Measurements from ENCODE around the gene STK32A. TPM values are rescaled to one million over a fixed set of nuclear protein-coding genes. Genes with fewer than 3 reads are reported as not detected.

The STK32A gene
- polyA plus RNA-seq: 1 to 10 TPM in 2 of 3 donors, under 1 TPM in 1; 0.66 to 2.8 (median 1.9) TPM

GRCh38 chr5:147234825-147235635 is at the start of gene STK32A:
STK32A (plus strand) TSS chr5:147235026; CDS start chr5:147239635, 4,609 bp downstream.
- WGBS, 3 donors: 5 to 7% (median 6%) methylated on average over 22 to 28 of the region's 28 CpGs
- no peak within 1 kb of the TSS for H3K27ac ChIP-seq (ENCODE audit: low read depth, low read length)

- no peak overlapping the region for H3K27ac ChIP-seq (ENCODE audit: low read depth, low read length)
- 67 to 85% (median 76%) methylated on average over 1 of the region's 1 CpG for WGBS, 3 donors
Measured at GRCh38 chr5:147187099-147187540, 47.7 kb upstream of the STK32A start.

- H3K27ac ChIP-seq (ENCODE audit: low read depth, low read length): no peak overlapping the region
- 48 to 49% (median 49%) methylated on average over 20 of the region's 20 CpGs for WGBS, 3 donors
Measured at GRCh38 chr5:147188200-147189108, 46.4 kb upstream of the STK32A start.

- no peak overlapping the region for H3K27ac ChIP-seq (ENCODE audit: low read depth, low read length)
- 5 to 17% (median 9%) methylated on average over 2 of the region's 2 CpGs for WGBS, 3 donors
Measured at GRCh38 chr5:147189109-147189424, 45.8 kb upstream of the STK32A start.

GRCh38 chr5:147190331-147190730 is 44.5 kb upstream of the STK32A start:
- no peak overlapping the region for H3K27ac ChIP-seq (ENCODE audit: low read depth, low read length)
- WGBS, 3 donors: 24 to 67% (median 60%) methylated on average over 1 of the region's 1 CpG

GRCh38 chr5:147193123-147193522 is 41.7 kb upstream of the STK32A start:
- WGBS, 3 donors: 80 to 90% (median 82%) methylated on average over 1 of the region's 1 CpG
- H3K27ac ChIP-seq (ENCODE audit: low read depth, low read length): no peak overlapping the region

- WGBS, 3 donors: 28 to 83% (median 82%) methylated on average over 5 of the region's 5 CpGs
- no peak overlapping the region for H3K27ac ChIP-seq (ENCODE audit: low read depth, low read length)
Measured at GRCh38 chr5:147200004-147200403, 34.8 kb upstream of the STK32A start.

GRCh38 chr5:147203213-147203612 is 31.6 kb upstream of the STK32A start:
- H3K27ac ChIP-seq (ENCODE audit: low read depth, low read length): no peak overlapping the region
- 48 to 77% (median 55%) methylated on average over 4 of the region's 4 CpGs for WGBS, 3 donors

- 85 to 91% (median 89%) methylated on average over 2 of the region's 2 CpGs for WGBS, 3 donors
- H3K27ac ChIP-seq (ENCODE audit: low read depth, low read length): no peak overlapping the region
Measured at GRCh38 chr5:147204576-147204975, 30.2 kb upstream of the STK32A start.

- 65 to 67% (median 66%) methylated on average over 1 of the region's 1 CpG for WGBS, 3 donors
- no peak overlapping the region for H3K27ac ChIP-seq (ENCODE audit: low read depth, low read length)
Measured at GRCh38 chr5:147208134-147208533, 26.7 kb upstream of the STK32A start.

- 46 to 64% (median 52%) methylated on average over 9 of the region's 9 CpGs for WGBS, 3 donors
- H3K27ac ChIP-seq (ENCODE audit: low read depth, low read length): no peak overlapping the region
Measured at GRCh38 chr5:147216552-147217154, 18.2 kb upstream of the STK32A start.

GRCh38 chr5:147223343-147223742 is 11.5 kb upstream of the STK32A start:
- no peak overlapping the region for H3K27ac ChIP-seq (ENCODE audit: low read depth, low read length)
- 32 to 63% (median 34%) methylated on average over 2 of the region's 2 CpGs for WGBS, 3 donors

- no peak overlapping the region for H3K27ac ChIP-seq (ENCODE audit: low read depth, low read length)
- 76 to 78% (median 78%) methylated on average over 3 of the region's 3 CpGs for WGBS, 3 donors
Measured at GRCh38 chr5:147223948-147224791, 10.7 kb upstream of the STK32A start.

- 92 to 94% (median 92%) methylated on average over 9 of the region's 9 CpGs for WGBS, 3 donors
- H3K27ac ChIP-seq (ENCODE audit: low read depth, low read length): no peak overlapping the region
Measured at GRCh38 chr5:147225938-147226337, 8.9 kb upstream of the STK32A start.

- H3K27ac ChIP-seq (ENCODE audit: low read depth, low read length): no peak overlapping the region
- WGBS, 3 donors: 94 to 98% (median 94%) methylated on average over 15 of the region's 15 CpGs
Measured at GRCh38 chr5:147226512-147226911, 8.3 kb upstream of the STK32A start.

GRCh38 chr5:147234239-147234824 is 494 bp upstream of the STK32A start:
- WGBS, 3 donors: 1 to 4% (median 3%) methylated on average over 17 to 29 of the region's 32 CpGs
- no peak overlapping the region for H3K27ac ChIP-seq (ENCODE audit: low read depth, low read length)

- H3K27ac ChIP-seq (ENCODE audit: low read depth, low read length): no peak overlapping the region
- 75 to 90% (median 90%) methylated on average over 4 of the region's 4 CpGs for WGBS, 3 donors
Measured at GRCh38 chr5:147240266-147240985, 5.6 kb downstream of the STK32A start.

Data from adipose tissue (tissue), 3 donors.